Keratinocyte (primary cell): ENCODE data around the gene SP7. TPM values are rescaled to one million over a fixed set of nuclear protein-coding genes. Genes with fewer than 3 reads are reported as not detected.

Source experiments
- DNase-seq: peaks from one replicate; pipeline ENCODE4 v3.0.0-alpha.2; 2011; ENCODE audit warnings: low read depth, missing footprints, low spot score
- FAIRE-seq: peaks from 2 replicates; lab custom pipeline; 2011; peaks lifted over from hg19 to GRCh38; lab: Jason Lieb, UNC
- H2AFZ ChIP-seq: 2 replicates; pipeline ENCODE4 v1.6.0; 2012; ENCODE audit warnings: low read length, control low read depth, inconsistent platforms; ENCODE audit not compliant: control insufficient read depth
- H3K27ac ChIP-seq: 2 replicates; pipeline ENCODE4 v1.5.1; 2011; ENCODE audit warnings: low read length; ENCODE audit not compliant: control insufficient read depth, insufficient read depth
- H3K27me3 ChIP-seq: 3 replicates; pipeline ENCODE4 v1.6.0; 2011; ENCODE audit warnings: low read length; ENCODE audit not compliant: control insufficient read depth, insufficient read depth; ENCODE audit errors: extremely low read depth
- H3K36me3 ChIP-seq, 2 experiments: 2 replicates in 1 of 2; 3 replicates in 1 of 2; pipeline ENCODE4 v1.5.1; 2011; ENCODE audit warnings: low read length in 2 of 2, mild to moderate bottlenecking in 1 of 2; ENCODE audit not compliant: control insufficient read depth in 2 of 2, insufficient read depth in 2 of 2; ENCODE audit errors: extremely low read depth in 1 of 2
- H3K4me1 ChIP-seq: 3 replicates; pipeline ENCODE4 v1.5.1; 2011; ENCODE audit warnings: low read length; ENCODE audit not compliant: control insufficient read depth, insufficient read depth; ENCODE audit errors: extremely low read depth
- H3K4me2 ChIP-seq: 3 replicates; pipeline ENCODE4 v1.6.0; 2011; ENCODE audit warnings: low read depth, low read length; ENCODE audit not compliant: control insufficient read depth, insufficient read depth; ENCODE audit errors: extremely low read depth
- H3K4me3 ChIP-seq, 3 experiments: fragments of 200-600 bp in 1 of 3; sonication (generic) in 1 of 3; 2 replicates in 2 of 3; 3 replicates in 1 of 3; pipeline ENCODE4 v1.5.1; 2011 to 2016; ENCODE audit warnings: low read length in 3 of 3, mild to moderate bottlenecking in 3 of 3, control low read depth in 2 of 3, inconsistent platforms in 1 of 3, low read depth in 1 of 3, mixed read lengths in 1 of 3, mixed run types in 1 of 3, moderate library complexity in 1 of 3; ENCODE audit not compliant: control insufficient read depth in 2 of 3, insufficient read depth in 2 of 3; ENCODE audit errors: extremely low read depth in 1 of 3
- H3K79me2 ChIP-seq: 2 replicates; pipeline ENCODE4 v1.6.0; 2012; ENCODE audit warnings: low read length; ENCODE audit not compliant: control insufficient read depth, insufficient read depth
- H3K9ac ChIP-seq: 3 replicates; pipeline ENCODE4 v1.6.0; 2011; ENCODE audit warnings: low read length; ENCODE audit not compliant: control insufficient read depth, insufficient read depth; ENCODE audit errors: extremely low read depth
- H3K9me1 ChIP-seq: 3 replicates; pipeline ENCODE4 v1.6.0; 2011; ENCODE audit warnings: low read length; ENCODE audit not compliant: control insufficient read depth, insufficient read depth; ENCODE audit errors: extremely low read depth
- H3K9me3 ChIP-seq: 2 replicates; pipeline ENCODE4 v1.5.1; 2012; ENCODE audit warnings: low read depth, low read length; ENCODE audit not compliant: control insufficient read depth
- H4K20me1 ChIP-seq: 3 replicates; pipeline ENCODE4 v1.6.0; 2011; ENCODE audit warnings: low read length; ENCODE audit not compliant: control insufficient read depth, insufficient read depth; ENCODE audit errors: extremely low read depth
- CTCF ChIP-seq, 3 experiments: IDR thresholded peaks in 1 of 3; conservative IDR thresholded peaks in 1 of 3; optimal IDR thresholded peaks in 1 of 3; 2 replicates in 2 of 3; 3 replicates in 1 of 3; pipeline versions ENCODE3 to v1.5.1; 2011; ENCODE audit warnings: low read length in 3 of 3, mild to moderate bottlenecking in 3 of 3, moderate library complexity in 2 of 3, control low read depth in 1 of 3, inconsistent platforms in 1 of 3; ENCODE audit not compliant: insufficient read depth in 2 of 3; ENCODE audit errors: extremely low read depth in 1 of 3
- EZH2 ChIP-seq: IDR thresholded peaks from one replicate; pipeline ENCODE4 v1.6.1; 2012; ENCODE audit warnings: inconsistent platforms, mild to moderate bottlenecking, low read length, moderate library complexity
- dilution Hi-C: fragments of 300-500 bp; cut with MboI; formaldehyde crosslinking; loops from one replicate; pipeline ENCODE4 v1.7.0; 2020; ENCODE audit warnings: low sequenced_read_pairs; ENCODE audit not compliant: extremely low pct_ligation_motif_present
- polyA plus RNA-seq, 5 experiments: library from polyadenylated mRNA; depleted of rRNA in 3 of 5; stranded (reverse) in 3 of 5; stranded (forward) in 1 of 5; unstranded in 1 of 5; fragments of >200 nt; gene quantifications; 1 replicate in 1 of 5; 2 replicates in 3 of 5; 3 replicates in 1 of 5; pipeline versions ENCODE4 v1.2.1 to v1.2.3, GENCODE V29; 2011 to 2012; ENCODE audit warnings: missing spikeins in 2 of 5, low read depth in 1 of 5, low replicate concordance in 1 of 5

Gene SP7
- polyA plus RNA-seq, 1 donor (not counting 4 experiments of a cell fraction or from before 2014, with no cell fraction given), result not detected

DNA sequence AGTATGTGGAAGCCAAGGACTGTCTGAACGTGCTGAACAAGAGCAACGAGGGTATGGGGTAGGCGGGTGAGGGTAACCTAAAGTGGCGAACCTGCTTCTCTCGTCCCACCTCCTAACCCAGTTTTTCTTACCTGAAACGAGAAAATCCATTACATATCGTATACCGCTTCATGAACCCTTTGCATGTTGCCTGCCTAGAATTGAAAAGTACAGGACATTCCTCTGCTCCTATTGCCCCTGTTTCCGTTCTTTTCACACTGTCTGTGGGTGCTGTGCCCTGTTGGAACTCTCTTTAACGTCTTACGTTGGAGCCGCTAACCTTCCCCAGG is 40.3 kb downstream of the SP7 start:
- DNase-seq (no peak), FAIRE-seq (no peak)
- TF ChIP-seq CTCF (optimal IDR thresholded peaks at IDR 0.05 in 1 of 3, IDR thresholded peaks at IDR 0.05 in 1 of 3, conservative IDR thresholded peaks at IDR 0.05 in 1 of 3; ENCODE audit: extremely low read depth in 1 of 3, insufficient read depth in 2 of 3, low read length in 3 of 3) (no peak), EZH2 (no peak)
- Histone ChIP-seq H3K4me1 (peaks cover 26% of the 10 kb centered on the region), H3K9me1 (no peaks in the 10 kb centered on the region), H3K9me3 (no peaks in the 10 kb centered on the region), H4K20me1 (no peaks in the 10 kb centered on the region), H3K36me3 (peaks cover 5 to 31% of the 10 kb centered on the region in 2 experiments), H3K27ac (peak overlapping the region; percentile 70), H3K4me3 (peak overlapping the region; percentile 67 to 96 (median 75)), H2AFZ (peak overlapping the region; percentile 98), H3K4me2 (peak overlapping the region; percentile 64), H3K79me2 (peaks cover 35% of the 10 kb centered on the region), H3K9ac (peak overlapping the region; percentile 89), H3K27me3 (no peaks in the 10 kb centered on the region)
- dilution Hi-C loops, result no loop called here

DNA sequence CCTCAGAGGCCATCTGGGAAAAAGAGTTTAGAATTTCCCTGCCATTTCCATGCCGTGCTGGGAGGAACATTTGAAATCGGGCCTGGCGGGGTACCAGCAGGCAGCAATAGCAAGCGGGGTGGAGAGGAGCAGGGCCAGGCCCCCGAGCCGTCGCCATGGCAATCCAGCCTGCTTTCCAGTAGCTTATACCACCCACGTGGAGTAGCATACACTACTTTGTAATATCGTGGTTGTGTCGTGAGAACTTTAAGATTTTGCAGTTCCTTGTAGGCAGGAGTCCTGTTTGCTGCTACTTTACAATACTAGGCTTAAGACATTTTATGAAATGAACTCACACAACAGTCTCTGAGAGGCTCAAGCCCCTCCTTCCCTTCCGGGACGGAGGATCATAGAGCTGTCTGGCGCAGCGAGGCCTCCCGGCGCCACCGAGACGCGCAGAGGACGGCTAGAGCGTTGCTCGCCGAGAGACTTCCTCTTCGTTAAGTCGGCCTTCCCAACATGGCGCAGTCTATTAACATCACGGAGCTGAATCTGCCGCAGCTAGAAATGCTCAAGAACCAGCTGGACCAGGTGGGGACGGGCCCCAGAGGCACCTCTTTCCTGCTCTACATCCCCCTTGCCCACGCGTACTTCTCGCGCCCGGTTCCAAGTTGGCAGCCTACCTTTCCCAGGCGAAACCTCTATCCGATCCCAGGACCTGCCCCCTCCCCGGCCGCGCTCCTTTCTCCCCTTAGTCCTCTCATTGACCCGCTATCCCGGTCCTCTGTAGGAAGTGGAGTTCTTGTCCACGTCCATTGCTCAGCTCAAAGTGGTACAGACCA is 40.9 kb downstream of the SP7 start, which contains the start of gene PFDN5:
TSS of gene PFDN5 (plus strand) at position 473 of the 821 bp plus-strand sequence. CDS start at position 499, 26 bp downstream.
- Histone ChIP-seq H3K36me3 (peaks cover 5 to 31% of the 10 kb centered on the region in 2 experiments), H3K9ac (peak within 1 kb of the TSS; percentile 89), H3K27me3 (no peaks in the 10 kb centered on the region), H3K4me1 (peaks cover 22% of the 10 kb centered on the region), H4K20me1 (no peaks in the 10 kb centered on the region), H3K9me1 (no peaks in the 10 kb centered on the region), H3K79me2 (peaks cover 32% of the 10 kb centered on the region), H3K9me3 (no peaks in the 10 kb centered on the region), H3K27ac (peak within 1 kb of the TSS; percentile 70), H3K4me2 (peak within 1 kb of the TSS; percentile 94), H3K4me3 (peak within 1 kb of the TSS; percentile 67 to 96 (median 75)), H2AFZ (peak within 1 kb of the TSS; percentile 98)
- FAIRE-seq, result peak; percentile 58
- no peak for TF ChIP-seq EZH2
- no peak for TF ChIP-seq CTCF (optimal IDR thresholded peaks at IDR 0.05 in 1 of 3, IDR thresholded peaks at IDR 0.05 in 1 of 3, conservative IDR thresholded peaks at IDR 0.05 in 1 of 3; ENCODE audit: extremely low read depth in 1 of 3, insufficient read depth in 2 of 3, low read length in 3 of 3)
- peak; percentile 38 for DNase-seq
- dilution Hi-C loops, result no loop called here
